Body of pancreas (tissue), 4 donors: ENCODE data around the gene SETD1B. TPM values are rescaled to one million over a fixed set of nuclear protein-coding genes. Genes with fewer than 3 reads are reported as not detected.
"Not testable (repeated sequence)": the region's sequence is repeated elsewhere in the genome, so short reads cannot be mapped to it uniquely, and the experiment has no call there.

ENCODE experiments used
- ATAC-seq: fragments of 150-250 bp; one replicate; pipeline ENCODE4 v1.9.1; 2016
- DNase-seq, 4 donors: peaks; one replicate each; pipeline ENCODE4 v3.0.0-alpha.2; 2019
- H3K27ac ChIP-seq, 4 donors: fragments of 200-600 bp; sonication (generic); 1 replicate in 3 of 4; 2 replicates in 1 of 4; pipeline versions ENCODE4 v1.5.1 to v1.6.1; 2016 to 2019; ENCODE audit warnings: mild to moderate bottlenecking in 1 of 4, mixed read lengths in 1 of 4, moderate library complexity in 1 of 4
- H3K27me3 ChIP-seq, 2 donors: fragments of 200-600 bp; sonication (generic); one replicate each; pipeline ENCODE4 v1.6.0; 2016; ENCODE audit warnings: mild to moderate bottlenecking in 1 of 2
- H3K36me3 ChIP-seq, 2 donors: fragments of 200-600 bp; sonication (generic); replicated peaks in 1 of 2; 2 replicates each; pipeline ENCODE4 v1.5.1; 2016; ENCODE audit warnings: low read depth in 2 of 2; ENCODE audit not compliant: insufficient read depth in 1 of 2
- H3K4me1 ChIP-seq: fragments of 200-600 bp; sonication (generic); one replicate; pipeline ENCODE4 v1.6.0; 2016
- H3K4me3 ChIP-seq, 2 donors: fragments of 200-600 bp; sonication (generic); 1 replicate in 1 of 2; 2 replicates in 1 of 2; pipeline ENCODE4 v1.5.1; 2016 to 2019
- H3K9me3 ChIP-seq, 3 donors: fragments of 200-600 bp; sonication (generic); 1 replicate in 2 of 3; 2 replicates in 1 of 3; pipeline ENCODE4 v1.5.1; 2016
- POLR2A ChIP-seq, 3 donors: fragments of 450-650 bp; IDR thresholded peaks; one replicate each; pipeline ENCODE4 v1.6.1; 2016; ENCODE audit warnings: antibody characterized with exemption in 3 of 3, mild to moderate bottlenecking in 2 of 3
- WGBS, 2 donors: methylation state at CpG; one replicate each; pipeline ENCODE4 v1.1.5; 2017; 5-methylcytosine and 5-hydroxymethylcytosine counted together
- intact Hi-C: fragments of 100-400 bp; cut with DNase I; formaldehyde crosslinking; loops from one replicate; pipeline ENCODE4 v1.15.1; 2023
- total RNA-seq, 2 donors: library from RNA; depleted of rRNA; stranded (reverse); fragments of >200 nt; gene quantifications; one replicate each; pipeline ENCODE4 v1.1.0, GENCODE V29; 2016
- TF ChIP-seq, protein P1 (sequence below), 7 experiments: fragments of 450-650 bp in 4 of 7; fragments of 200-600 bp in 3 of 7; sonication (generic) in 3 of 7; IDR thresholded peaks; one replicate each; pipeline ENCODE4 v1.5.1; 2016 to 2019; ENCODE audit warnings: antibody characterized with exemption in 7 of 7

Gene SETD1B
- total RNA-seq, 2 donors from 2014 or later, result 9.1 to 15.8 TPM

DNA sequence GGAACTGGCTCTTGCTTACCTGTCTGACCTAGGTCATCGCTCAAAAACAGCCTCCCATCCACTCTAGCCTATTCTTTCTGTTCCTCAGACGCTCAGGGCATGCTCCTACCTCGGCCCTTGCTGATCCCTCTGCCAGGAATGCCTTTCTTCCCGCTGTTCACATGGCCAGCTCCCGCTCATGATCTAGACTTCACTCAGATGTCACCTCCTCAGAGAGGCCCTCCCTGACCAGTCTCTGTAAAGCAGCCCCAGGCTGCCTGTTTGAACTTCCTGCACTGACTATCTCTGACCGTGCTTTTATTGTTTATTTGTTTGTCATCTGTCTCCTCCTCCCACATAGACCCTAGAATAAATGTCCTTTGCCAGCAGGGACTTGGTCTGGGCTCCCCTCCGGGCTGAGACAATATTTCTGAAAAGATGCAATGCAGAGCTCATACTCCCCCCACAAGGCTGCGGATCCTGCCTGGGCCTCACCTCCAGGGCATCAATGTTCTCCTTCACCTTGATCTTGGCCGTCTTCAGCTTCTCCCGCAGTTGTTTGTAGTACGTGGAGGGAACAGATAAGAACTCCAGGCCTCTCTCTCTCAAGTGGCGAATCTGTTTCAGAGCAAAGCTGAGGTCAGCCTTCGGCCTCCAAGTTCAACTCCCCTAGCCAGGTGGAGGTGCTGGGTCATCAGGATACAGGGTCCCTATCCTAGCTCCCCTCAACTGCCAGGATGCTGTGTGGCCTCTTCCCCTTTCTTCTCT is 39.6 kb downstream of the SETD1B start:
- TF ChIP-seq, protein P1, sequence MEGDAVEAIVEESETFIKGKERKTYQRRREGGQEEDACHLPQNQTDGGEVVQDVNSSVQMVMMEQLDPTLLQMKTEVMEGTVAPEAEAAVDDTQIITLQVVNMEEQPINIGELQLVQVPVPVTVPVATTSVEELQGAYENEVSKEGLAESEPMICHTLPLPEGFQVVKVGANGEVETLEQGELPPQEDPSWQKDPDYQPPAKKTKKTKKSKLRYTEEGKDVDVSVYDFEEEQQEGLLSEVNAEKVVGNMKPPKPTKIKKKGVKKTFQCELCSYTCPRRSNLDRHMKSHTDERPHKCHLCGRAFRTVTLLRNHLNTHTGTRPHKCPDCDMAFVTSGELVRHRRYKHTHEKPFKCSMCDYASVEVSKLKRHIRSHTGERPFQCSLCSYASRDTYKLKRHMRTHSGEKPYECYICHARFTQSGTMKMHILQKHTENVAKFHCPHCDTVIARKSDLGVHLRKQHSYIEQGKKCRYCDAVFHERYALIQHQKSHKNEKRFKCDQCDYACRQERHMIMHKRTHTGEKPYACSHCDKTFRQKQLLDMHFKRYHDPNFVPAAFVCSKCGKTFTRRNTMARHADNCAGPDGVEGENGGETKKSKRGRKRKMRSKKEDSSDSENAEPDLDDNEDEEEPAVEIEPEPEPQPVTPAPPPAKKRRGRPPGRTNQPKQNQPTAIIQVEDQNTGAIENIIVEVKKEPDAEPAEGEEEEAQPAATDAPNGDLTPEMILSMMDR (IDR thresholded peaks at IDR 0.05), result no peak
- no peak for TF ChIP-seq POLR2A (IDR thresholded peaks at IDR 0.05)
- Histone ChIP-seq H3K27me3 (no peaks in the 10 kb centered on the region), H3K4me3 (no peak overlapping the region), H3K9me3 (no peaks in the 10 kb centered on the region), H3K36me3 (no peaks in the 10 kb centered on the region), H3K27ac (no peak overlapping the region), H3K4me1 (peaks cover 12% of the 10 kb centered on the region)
- DNase-seq (no peak), ATAC-seq (no peak)
- WGBS, 2 donors, result 69% methylated on average over 13 of the region's 13 CpGs
- intact Hi-C loops, result no loop called here

DNA sequence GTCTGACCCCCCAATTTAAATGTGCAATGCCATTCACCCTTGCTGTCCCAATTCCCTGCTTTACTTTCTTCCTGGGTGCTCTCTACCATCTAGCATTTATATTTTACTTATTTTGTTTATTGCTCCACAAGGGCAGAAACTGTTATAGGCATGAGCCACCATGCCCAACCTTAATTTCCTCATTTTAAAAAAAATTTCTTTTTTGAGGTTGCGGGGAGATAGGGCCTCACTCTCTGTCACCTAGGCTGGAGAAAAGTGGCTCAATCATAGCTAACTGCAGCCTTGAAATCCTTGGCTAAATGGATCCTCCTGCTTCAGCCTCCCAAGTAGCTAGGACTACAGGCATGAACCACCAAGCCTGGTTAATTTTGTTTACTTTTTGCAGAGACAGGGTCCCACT is 41.9 kb downstream of the SETD1B start:
- H3K4me3 ChIP-seq, result no peak overlapping the region
- no peaks in the 10 kb centered on the region for H3K4me1 ChIP-seq
- ATAC-seq, result no peak
- H3K27ac ChIP-seq, result no peak overlapping the region
- H3K36me3 ChIP-seq, result no peaks in the 10 kb centered on the region
- DNase-seq, result no peak
- no peaks in the 10 kb centered on the region for H3K27me3 ChIP-seq
- intact Hi-C loops, result no loop called here
- no peak for TF ChIP-seq POLR2A (IDR thresholded peaks at IDR 0.05)
- TF ChIP-seq, protein P1 (IDR thresholded peaks at IDR 0.05), result no peak
- 90% methylated on average over 1 of the region's 1 CpG for WGBS, 2 donors
- H3K9me3 ChIP-seq, result no peaks in the 10 kb centered on the region

DNA sequence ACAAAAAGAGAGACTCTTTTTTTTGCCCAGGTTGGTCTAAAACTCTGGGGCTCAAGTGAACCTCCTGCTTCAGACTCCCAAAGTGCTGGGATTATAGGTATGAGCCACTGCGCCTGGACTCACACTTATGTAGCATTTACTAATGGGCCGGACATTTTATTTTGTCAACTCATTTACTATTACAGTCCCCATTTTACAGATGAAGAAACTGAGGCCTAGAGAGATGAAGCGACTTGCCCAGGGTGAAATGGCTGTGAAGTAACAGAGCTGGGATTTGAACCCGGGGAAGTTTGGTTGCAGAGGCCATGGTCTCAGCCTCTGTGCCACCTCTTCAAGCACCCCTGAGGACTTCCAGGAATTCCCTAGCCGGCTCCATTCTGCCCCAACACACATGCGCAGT is 45.4 kb downstream of the SETD1B start:
- Histone ChIP-seq H3K27ac (no peak overlapping the region), H3K36me3 (no peaks in the 10 kb centered on the region), H3K27me3 (no peaks in the 10 kb centered on the region), H3K9me3 (no peaks in the 10 kb centered on the region), H3K4me3 (no peak overlapping the region), H3K4me1 (no peaks in the 10 kb centered on the region)
- TF ChIP-seq POLR2A (IDR thresholded peaks at IDR 0.05), result no peak
- TF ChIP-seq, protein P1 (IDR thresholded peaks at IDR 0.05), result no peak
- ATAC-seq, result no peak
- WGBS, 2 donors, result 85 to 93% methylated on average over 4 to 6 of the region's 6 CpGs
- intact Hi-C loops, result no loop called here
- DNase-seq, result no peak

DNA sequence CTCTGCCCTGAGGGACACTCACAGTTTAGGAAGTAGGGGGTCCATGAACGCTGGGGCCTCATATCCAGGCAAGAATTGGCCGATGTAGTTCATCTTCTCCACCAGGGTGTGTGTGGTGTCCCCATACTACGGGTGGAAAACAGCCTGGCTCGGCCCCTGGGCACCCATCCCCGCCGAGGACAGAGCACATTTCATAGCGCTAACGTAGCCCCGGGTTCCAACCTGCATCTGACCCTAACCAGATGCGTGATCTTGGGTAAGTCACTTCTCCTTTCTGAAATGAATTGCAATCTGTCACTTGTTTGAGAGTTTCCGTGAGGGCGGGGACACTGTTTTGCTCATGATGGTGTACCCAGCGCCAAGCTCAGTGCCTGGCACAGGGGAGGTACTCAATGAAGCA is 45.9 kb downstream of the SETD1B start:
- no peak overlapping the region for H3K27ac ChIP-seq
- no peak overlapping the region for H3K4me3 ChIP-seq
- intact Hi-C loops, result no loop called here
- no peaks in the 10 kb centered on the region for H3K4me1 ChIP-seq
- H3K9me3 ChIP-seq, result no peaks in the 10 kb centered on the region
- TF ChIP-seq, protein P1 (IDR thresholded peaks at IDR 0.05), result no peak
- no peaks in the 10 kb centered on the region for H3K27me3 ChIP-seq
- H3K36me3 ChIP-seq, result no peaks in the 10 kb centered on the region
- ATAC-seq, result no peak
- DNase-seq, result no peak
- 72 to 83% methylated on average over 6 to 13 of the region's 13 CpGs for WGBS, 2 donors

DNA sequence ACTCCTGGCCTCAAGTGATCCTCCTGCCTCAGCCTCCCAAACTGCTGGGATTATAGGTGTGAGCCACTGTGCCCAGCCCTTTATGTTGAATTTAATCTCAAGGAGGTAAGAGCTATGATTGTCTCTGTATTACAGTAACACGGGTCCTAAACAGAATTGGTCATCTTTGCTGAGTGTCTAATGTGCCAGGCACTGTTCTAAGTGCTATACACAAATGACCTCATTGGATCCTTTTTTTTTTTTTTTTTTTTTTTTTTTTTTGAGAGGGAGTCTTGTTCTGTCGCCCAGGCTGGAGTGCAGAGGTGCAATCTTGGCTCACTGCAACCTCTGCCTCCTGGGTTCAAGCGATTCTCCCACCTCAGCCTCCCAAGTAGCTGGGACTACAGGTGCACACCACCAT is 48.6 kb downstream of the SETD1B start:
- ATAC-seq, H3K9me3 ChIP-seq, H3K27ac ChIP-seq, H3K4me3 ChIP-seq, intact Hi-C loops, H3K27me3 ChIP-seq, DNase-seq, H3K4me1 ChIP-seq, H3K36me3 ChIP-seq: not testable (repeated sequence)
- WGBS, 2 donors, result 64 to 80% methylated on average over 3 of the region's 3 CpGs
